NCI-H460 (cell line): ENCODE results near the gene COA1. TPM values are rescaled to one million over a fixed set of nuclear protein-coding genes. Genes with fewer than 3 reads are reported as not detected.
"Not testable (repeated sequence)": the region's sequence is repeated elsewhere in the genome, so short reads cannot be mapped to it uniquely, and the experiment has no call there.

Experiments
- DNase-seq: peaks from one replicate; pipeline ENCODE4 v3.0.0-alpha.2; 2016; ENCODE audit warnings: low read depth; ENCODE audit errors: extremely low read depth
- total RNA-seq: library from RNA; depleted of rRNA; stranded (reverse); fragments of >200 nt; shearing (Covaris generic); gene quantifications from 2 replicates; pipeline ENCODE4 v1.2.3, GENCODE V29; 2014

Gene COA1
- total RNA-seq, 1 experiment from 2014 or later = 141 TPM

DNA sequence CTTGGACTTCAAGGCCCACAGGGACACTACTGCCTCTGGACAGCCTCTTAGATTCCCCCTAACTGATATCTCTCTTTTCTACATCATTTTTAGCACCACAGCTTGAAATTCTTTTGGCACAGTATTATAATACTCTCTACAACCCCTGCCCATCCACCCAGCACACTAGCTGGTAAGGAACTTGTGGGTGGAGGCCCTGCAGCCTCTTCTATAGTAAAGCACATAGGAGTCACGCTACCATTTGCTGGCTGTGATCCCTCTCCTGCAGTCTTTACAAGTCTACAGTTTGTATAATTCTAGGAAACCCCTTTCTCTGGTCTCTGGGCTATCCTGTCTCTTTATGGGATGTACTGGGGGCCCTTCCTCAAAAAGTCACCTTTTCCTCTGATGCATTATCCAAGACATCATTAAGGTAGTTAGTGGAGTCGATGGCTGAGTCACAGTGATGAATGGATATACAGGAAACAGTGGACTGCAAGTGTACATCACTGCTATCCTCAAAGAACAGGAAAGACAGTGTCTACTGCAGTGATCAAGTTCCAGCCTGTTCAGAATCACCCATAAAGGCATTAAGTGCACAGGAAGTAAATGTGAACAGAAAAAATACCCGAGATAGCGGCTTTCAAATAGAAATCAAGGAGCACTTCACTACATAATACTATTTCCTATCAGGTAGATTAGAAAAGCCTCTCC lies 92.1 kb downstream of the COA1 start:
- no peak for DNase-seq

DNA sequence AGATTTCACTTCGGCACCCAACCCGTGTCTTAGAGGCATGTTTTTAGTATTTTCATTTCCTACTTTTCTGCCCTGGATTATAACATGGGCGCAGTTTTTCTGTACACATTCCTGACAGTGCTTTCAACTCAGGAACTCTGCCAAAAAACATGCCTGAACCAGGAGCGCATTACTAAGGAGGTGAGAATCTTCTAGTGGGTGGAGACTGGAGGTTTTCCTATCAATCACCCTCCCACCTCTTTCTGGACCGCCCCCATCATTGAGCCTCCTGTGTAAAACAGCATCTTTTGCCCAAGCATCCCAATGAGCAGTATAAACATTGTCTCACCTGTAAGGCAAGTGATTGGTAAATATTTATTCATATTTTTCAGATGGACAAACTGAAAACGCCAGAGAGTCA lies 93.2 kb downstream of the COA1 start:
- DNase-seq = no peak

DNA sequence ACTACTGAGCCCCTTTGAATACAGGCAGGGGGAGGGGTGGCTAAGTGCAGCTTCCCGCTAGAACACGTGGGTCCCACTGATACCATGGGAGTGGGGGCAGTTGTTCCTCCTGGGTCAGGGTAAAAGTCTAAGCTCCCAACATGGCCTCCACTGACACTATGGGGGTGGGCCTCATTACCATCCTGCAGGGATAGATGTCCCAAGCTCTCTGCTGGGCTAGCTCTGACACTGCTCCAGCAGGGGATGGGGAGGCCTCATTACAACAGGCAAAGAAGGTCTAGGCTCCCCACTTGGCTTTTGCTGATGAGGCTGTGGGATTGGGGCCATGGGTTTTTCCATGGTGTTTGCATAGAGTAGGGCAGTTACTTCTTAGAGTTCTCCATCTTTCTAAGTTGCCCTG lies 94.9 kb downstream of the COA1 start:
- DNase-seq = no peak

- DNase-seq = no peak
These were observed 96.6 kb downstream of the COA1 start for GRCh38 chr7:43632746-43633145.

GRCh38 chr7:43631559-43631958 lies 97.8 kb downstream of the COA1 start:
- no peak for DNase-seq

DNA sequence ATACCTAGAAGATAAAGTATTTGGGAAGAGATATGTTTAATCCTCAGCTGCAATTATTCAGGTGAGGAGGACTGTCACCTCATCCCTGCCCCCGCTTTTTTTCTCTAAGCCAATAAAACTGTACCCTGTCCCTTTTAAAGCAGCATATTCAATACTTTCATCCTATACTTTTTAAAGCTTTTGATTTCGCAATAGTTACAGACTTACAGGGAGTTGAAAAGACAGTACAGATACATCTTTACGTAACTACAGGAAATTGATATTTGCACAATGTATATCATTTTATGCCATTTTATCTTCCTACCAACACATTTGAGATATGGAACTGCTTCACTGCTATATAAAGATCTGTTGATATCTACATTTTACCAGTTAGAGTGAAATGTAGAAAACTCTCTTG lies 98.8 kb downstream of the COA1 start:
- DNase-seq = no peak

DNA sequence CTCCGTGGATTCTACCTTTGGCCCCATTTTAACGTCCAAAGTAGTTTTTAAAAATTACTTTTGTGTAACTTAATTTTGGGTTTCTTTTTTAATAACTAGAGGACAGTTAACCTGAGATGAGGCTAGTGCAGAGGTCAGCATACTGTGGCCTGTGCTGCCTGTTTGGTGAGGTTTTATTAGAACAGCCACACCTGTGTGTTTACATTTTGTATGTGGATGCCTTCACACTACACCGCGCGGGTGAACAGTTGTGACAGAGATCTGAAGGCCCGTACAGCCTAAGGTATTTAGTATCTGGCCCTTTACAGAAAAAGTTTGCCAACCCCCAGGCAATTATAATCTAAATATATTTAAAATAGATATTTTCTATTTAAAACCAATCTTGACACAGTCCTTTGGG lies 99.5 kb downstream of the COA1 start:
- DNase-seq = no peak

GRCh38 chr7:43628431-43628830 lies 100.9 kb downstream of the COA1 start:
- no peak for DNase-seq

DNA sequence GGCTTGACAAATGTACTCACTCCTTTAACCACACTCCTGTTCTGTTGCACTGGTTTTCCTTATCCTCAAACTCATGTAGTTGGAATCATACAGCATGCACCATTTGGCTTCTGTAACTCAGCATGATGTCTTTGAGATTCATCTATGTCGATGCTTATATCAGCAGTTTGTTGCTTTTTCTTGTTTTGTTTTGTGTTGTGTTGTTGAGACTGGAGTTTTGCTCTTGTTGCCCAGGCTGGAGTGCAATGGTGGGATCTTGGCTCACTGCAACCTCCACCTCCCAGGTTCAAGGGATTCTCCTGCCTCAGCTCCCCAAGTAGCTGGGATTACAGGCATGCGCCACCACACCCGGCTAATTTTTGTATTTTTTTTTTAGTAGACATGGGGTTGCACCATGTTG lies 101.5 kb downstream of the COA1 start:
- not testable (repeated sequence) for DNase-seq

- no peak for DNase-seq
These were observed 102.6 kb downstream of the COA1 start for GRCh38 chr7:43626695-43627094.

GRCh38 chr7:43625980-43626379 lies 103.3 kb downstream of the COA1 start:
- no peak for DNase-seq

DNA sequence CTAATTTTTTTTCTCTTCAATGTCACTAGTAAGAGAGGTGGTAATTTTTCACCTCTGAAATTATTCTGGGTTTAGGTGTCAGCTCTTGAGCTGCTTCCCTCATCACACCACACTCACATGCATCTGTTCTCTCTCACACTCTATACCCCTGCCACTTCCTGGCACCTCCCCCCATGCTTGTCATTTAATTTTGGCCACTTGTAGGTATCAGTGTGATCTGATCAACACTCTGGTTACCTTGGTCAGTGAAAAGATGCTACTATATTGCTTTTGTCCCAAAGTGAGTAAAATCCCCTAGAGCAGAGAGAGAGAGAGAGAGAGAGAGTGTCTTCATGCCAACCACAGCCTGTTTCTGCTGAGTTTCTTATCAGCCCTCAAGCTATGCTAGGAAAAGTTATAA lies 103.9 kb downstream of the COA1 start:
- no peak for DNase-seq

DNA sequence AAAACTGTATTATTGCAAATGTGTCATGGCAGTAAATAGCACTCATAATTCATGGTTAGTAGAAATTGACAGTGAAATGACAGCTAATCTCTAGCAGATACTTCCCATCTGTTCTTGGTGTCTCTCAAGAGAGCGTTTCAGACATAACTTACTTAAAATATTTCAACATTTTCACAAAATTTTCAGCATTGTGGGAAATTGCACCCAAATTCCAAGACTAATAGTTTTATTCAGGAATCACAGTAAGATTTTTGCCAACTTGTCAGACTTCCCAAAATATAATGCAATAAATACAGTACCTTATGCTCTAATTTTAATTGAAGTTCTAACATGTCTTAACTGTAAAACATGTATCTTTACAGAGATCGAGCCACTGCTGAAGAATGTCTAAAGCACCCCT lies 105.2 kb downstream of the COA1 start:
- no peak for DNase-seq

GRCh38 chr7:43621729-43622448 lies 107.4 kb downstream of the COA1 start:
- DNase-seq = no peak

DNA sequence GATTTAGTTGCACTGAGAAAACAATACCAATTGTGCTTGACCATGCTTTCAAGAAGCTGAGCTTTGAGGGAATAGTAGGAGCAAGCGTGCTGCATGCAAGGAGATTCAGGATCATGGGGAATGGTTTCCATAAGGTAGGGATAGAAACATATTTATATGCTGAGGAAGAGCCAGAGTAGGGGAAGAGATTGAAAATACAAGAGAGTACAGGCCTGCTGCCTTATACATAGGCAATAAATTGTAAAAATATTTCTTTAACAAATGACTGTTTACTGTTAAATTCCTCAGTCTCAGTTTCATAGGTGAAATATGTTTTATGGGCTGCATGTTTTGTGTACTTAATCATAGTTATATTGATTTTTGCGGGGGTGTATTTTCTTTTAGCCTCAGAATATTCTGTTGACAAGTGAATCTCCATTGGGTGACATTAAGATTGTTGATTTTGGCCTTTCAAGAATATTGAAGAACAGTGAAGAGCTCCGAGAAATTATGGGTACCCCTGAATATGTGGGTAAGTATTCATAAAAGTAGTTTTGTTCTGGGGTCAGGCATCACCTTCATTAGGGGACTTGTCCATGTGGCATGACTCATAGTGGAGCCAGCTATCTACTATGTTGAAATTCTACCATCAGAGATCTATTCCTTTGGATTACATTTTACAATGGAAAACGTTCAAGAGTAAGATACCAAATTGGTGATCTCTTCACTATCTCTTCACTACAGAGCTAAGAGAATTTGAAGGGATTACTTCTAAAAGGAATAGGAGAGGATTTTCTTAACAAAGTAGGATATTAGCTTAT lies 109.9 kb downstream of the COA1 start:
- peak; percentile 37 for DNase-seq

- no peak for DNase-seq
These were observed 111.2 kb downstream of the COA1 start for GRCh38 chr7:43618073-43618472.

- no peak for DNase-seq
These were observed 112.3 kb downstream of the COA1 start for GRCh38 chr7:43616977-43617376.

GRCh38 chr7:43615558-43616145 lies 113.7 kb downstream of the COA1 start:
- no peak for DNase-seq

- no peak for DNase-seq
These were observed 116.4 kb downstream of the COA1 start for GRCh38 chr7:43612599-43613589.

DNA sequence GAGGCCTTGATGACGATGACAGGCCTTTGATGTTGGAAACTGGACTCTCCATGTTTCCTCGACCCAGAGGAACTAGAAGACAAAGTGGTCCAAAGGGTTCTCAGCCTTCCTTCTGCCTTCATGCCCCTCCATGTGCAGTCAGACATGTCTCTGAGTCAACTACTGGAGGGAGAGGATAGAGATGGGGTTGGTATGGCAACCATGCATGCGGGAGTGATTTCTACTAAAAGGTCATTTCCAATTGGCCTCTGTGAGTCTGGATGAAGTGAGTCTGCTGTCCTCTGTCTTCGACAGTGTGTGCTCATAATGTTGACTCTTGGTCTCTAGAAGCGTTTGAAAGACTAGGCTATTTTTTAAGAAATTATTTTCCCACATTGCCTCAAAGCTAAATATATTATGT lies 117.2 kb downstream of the COA1 start:
- DNase-seq = no peak
